Smooth muscle cell of the brain vasculature (primary cell): ENCODE results near the gene BNC2.

Source experiments
- DNase-seq: peaks from one replicate; pipeline ENCODE4 v3.0.0-alpha.2; 2012; ENCODE audit warnings: low read depth, low spot score

Gene BNC2

GRCh38 chr9:16418721-16419120 is 451.7 kb downstream of the BNC2 start:
- no peak for DNase-seq

GRCh38 chr9:16417749-16418148 is 452.7 kb downstream of the BNC2 start:
- DNase-seq: peak; percentile 58

- peak; percentile 79 for DNase-seq
Observed at GRCh38 chr9:16417161-16417560, 453.3 kb downstream of the BNC2 start.

GRCh38 chr9:16414451-16414850 is 456.0 kb downstream of the BNC2 start:
- no peak for DNase-seq

GRCh38 chr9:16413509-16414016 is 456.9 kb downstream of the BNC2 start:
- no peak for DNase-seq

GRCh38 chr9:16412740-16413139 is 457.7 kb downstream of the BNC2 start:
- no peak for DNase-seq

- no peak for DNase-seq
Observed at GRCh38 chr9:16411311-16411710, 459.2 kb downstream of the BNC2 start.

GRCh38 chr9:16410601-16411280 is 459.7 kb downstream of the BNC2 start:
- no peak for DNase-seq

GRCh38 chr9:16407617-16408016 is 462.9 kb downstream of the BNC2 start:
- no peak for DNase-seq

- no peak for DNase-seq
Observed at GRCh38 chr9:16406526-16407225, 463.8 kb downstream of the BNC2 start.

- DNase-seq: no peak
Observed at GRCh38 chr9:16405421-16405820, 465.0 kb downstream of the BNC2 start.

GRCh38 chr9:16401701-16402100 is 468.8 kb downstream of the BNC2 start:
- no peak for DNase-seq

GRCh38 chr9:16398691-16399090 is 471.8 kb downstream of the BNC2 start:
- DNase-seq: no peak

- no peak for DNase-seq
Observed at GRCh38 chr9:16396389-16396788, 474.1 kb downstream of the BNC2 start.

GRCh38 chr9:16391369-16391768 is 479.1 kb downstream of the BNC2 start:
- no peak for DNase-seq

GRCh38 chr9:16387382-16387781 is 483.1 kb downstream of the BNC2 start:
- DNase-seq: no peak

GRCh38 chr9:16386827-16387077 is 483.7 kb downstream of the BNC2 start:
- DNase-seq: no peak

- no peak for DNase-seq
Observed at GRCh38 chr9:16386007-16386826, 484.3 kb downstream of the BNC2 start.

GRCh38 chr9:16385590-16385989 is 484.9 kb downstream of the BNC2 start:
- DNase-seq: no peak

- no peak for DNase-seq
Observed at GRCh38 chr9:16384993-16385392, 485.5 kb downstream of the BNC2 start.

- DNase-seq: no peak
Observed at GRCh38 chr9:16377311-16377710, 493.2 kb downstream of the BNC2 start.

- no peak for DNase-seq
Observed at GRCh38 chr9:16371306-16371705, 499.2 kb downstream of the BNC2 start.

- DNase-seq: no peak
Observed at GRCh38 chr9:16370647-16371046, 499.8 kb downstream of the BNC2 start.
